Neural crest cell (in vitro differentiated cells): ENCODE measurements around the gene POLR1C. TPM values are rescaled to one million over a fixed set of nuclear protein-coding genes. Genes with fewer than 3 reads are reported as not detected.

ENCODE experiments used
- DNase-seq: peaks from one replicate; pipeline ENCODE4 v3.0.0; 2021; ENCODE audit warnings: low read depth, mixed read lengths, low spot score
- H3K27ac Mint-ChIP-seq: one replicate; pipeline ENCODE4 v1.8.0; 2021; ENCODE audit warnings: mild to moderate bottlenecking, mixed read lengths; ENCODE audit not compliant: unreplicated experiment
- H3K27me3 Mint-ChIP-seq: 2 replicates; pipeline ENCODE4 v1.8.0; 2021; ENCODE audit warnings: low read depth, mild to moderate bottlenecking, mixed read lengths
- H3K36me3 Mint-ChIP-seq: 2 replicates; pipeline ENCODE4 v1.8.0; 2021; ENCODE audit warnings: low read depth, mild to moderate bottlenecking, mixed read lengths
- H3K4me1 Mint-ChIP-seq: 2 replicates; pipeline ENCODE4 v1.8.0; 2021; ENCODE audit warnings: mixed read lengths
- H3K4me3 Mint-ChIP-seq: one replicate; pipeline ENCODE4 v1.8.0; 2021; ENCODE audit warnings: mild to moderate bottlenecking, mixed read lengths
- H3K9me3 Mint-ChIP-seq: 2 replicates; pipeline ENCODE4 v1.8.0; 2021; ENCODE audit warnings: mixed read lengths
- CTCF ChIP-seq: fragments of 200-600 bp; sonication (generic); conservative IDR thresholded peaks from 2 replicates; pipeline ENCODE4 v1.5.0; 2021; ENCODE audit warnings: antibody characterized with exemption, mild to moderate bottlenecking
- total RNA-seq: library from RNA; stranded (reverse); gene quantifications from 2 replicates; pipeline ENCODE4 v1.2.1, GENCODE V29; 2021

The POLR1C gene
- total RNA-seq, 1 donor from 2014 or later = 45.8 TPM

- no peak for TF ChIP-seq CTCF
- Mint-ChIP-seq H3K4me1 (peaks cover 46% of the 10 kb centered on the region), H3K4me3 (peak within 1 kb of the TSS; percentile 90), H3K9me3 (no peaks in the 10 kb centered on the region), H3K36me3 (no peaks in the 10 kb centered on the region), H3K27me3 (no peaks in the 10 kb centered on the region), H3K27ac (peak within 1 kb of the TSS; percentile 97)
- DNase-seq = peak; percentile 93
Observed at GRCh38 chr6:43477235-43478007, 39.5 kb upstream of the POLR1C start, which contains the start of gene TJAP1. Gene TJAP1 (plus strand): TSS chr6:43477570. CDS start chr6:43499002, 21,432 bp downstream.

GRCh38 chr6:43478008-43478372 lies 38.9 kb upstream of the POLR1C start:
- Mint-ChIP-seq H3K27me3 (no peaks in the 10 kb centered on the region), H3K27ac (peak overlapping the region; percentile 97), H3K4me1 (peaks cover 47% of the 10 kb centered on the region), H3K36me3 (no peaks in the 10 kb centered on the region), H3K9me3 (no peaks in the 10 kb centered on the region), H3K4me3 (peak overlapping the region; percentile 90)
- no peak for DNase-seq
- no peak for TF ChIP-seq CTCF

GRCh38 chr6:43481075-43481474 lies 35.8 kb upstream of the POLR1C start:
- H3K27ac Mint-ChIP-seq = no peak overlapping the region
- H3K36me3 Mint-ChIP-seq = no peaks in the 10 kb centered on the region
- no peak for DNase-seq
- no peaks in the 10 kb centered on the region for H3K27me3 Mint-ChIP-seq
- H3K9me3 Mint-ChIP-seq = no peaks in the 10 kb centered on the region
- H3K4me1 Mint-ChIP-seq = peaks cover 51% of the 10 kb centered on the region
- no peak for TF ChIP-seq CTCF
- peak overlapping the region; percentile 58 for H3K4me3 Mint-ChIP-seq

GRCh38 chr6:43481591-43482236 lies 35.2 kb upstream of the POLR1C start:
- Mint-ChIP-seq H3K27ac (no peak overlapping the region), H3K27me3 (no peaks in the 10 kb centered on the region), H3K4me1 (peaks cover 49% of the 10 kb centered on the region), H3K36me3 (no peaks in the 10 kb centered on the region), H3K9me3 (no peaks in the 10 kb centered on the region), H3K4me3 (no peak overlapping the region)
- TF ChIP-seq CTCF = no peak
- DNase-seq = no peak

GRCh38 chr6:43488667-43489276 lies 28.1 kb upstream of the POLR1C start:
- no peak for DNase-seq
- TF ChIP-seq CTCF = no peak
- Mint-ChIP-seq H3K4me3 (no peak overlapping the region), H3K4me1 (peaks cover 18% of the 10 kb centered on the region), H3K36me3 (no peaks in the 10 kb centered on the region), H3K27ac (peak overlapping the region; percentile 48), H3K27me3 (no peaks in the 10 kb centered on the region), H3K9me3 (no peaks in the 10 kb centered on the region)
